COLO668 (cell line): ENCODE measurements around the gene ARL2.
"Not testable (repeated sequence)": the region's sequence is repeated elsewhere in the genome, so short reads cannot be mapped to it uniquely, and the experiment has no call there.

ENCODE experiments used
- DNase-seq: peaks from one replicate; lab custom pipeline; 2025; ENCODE audit not compliant: unreplicated experiment; lab: John Stamatoyannopoulos, UW

The ARL2 gene

DNA sequence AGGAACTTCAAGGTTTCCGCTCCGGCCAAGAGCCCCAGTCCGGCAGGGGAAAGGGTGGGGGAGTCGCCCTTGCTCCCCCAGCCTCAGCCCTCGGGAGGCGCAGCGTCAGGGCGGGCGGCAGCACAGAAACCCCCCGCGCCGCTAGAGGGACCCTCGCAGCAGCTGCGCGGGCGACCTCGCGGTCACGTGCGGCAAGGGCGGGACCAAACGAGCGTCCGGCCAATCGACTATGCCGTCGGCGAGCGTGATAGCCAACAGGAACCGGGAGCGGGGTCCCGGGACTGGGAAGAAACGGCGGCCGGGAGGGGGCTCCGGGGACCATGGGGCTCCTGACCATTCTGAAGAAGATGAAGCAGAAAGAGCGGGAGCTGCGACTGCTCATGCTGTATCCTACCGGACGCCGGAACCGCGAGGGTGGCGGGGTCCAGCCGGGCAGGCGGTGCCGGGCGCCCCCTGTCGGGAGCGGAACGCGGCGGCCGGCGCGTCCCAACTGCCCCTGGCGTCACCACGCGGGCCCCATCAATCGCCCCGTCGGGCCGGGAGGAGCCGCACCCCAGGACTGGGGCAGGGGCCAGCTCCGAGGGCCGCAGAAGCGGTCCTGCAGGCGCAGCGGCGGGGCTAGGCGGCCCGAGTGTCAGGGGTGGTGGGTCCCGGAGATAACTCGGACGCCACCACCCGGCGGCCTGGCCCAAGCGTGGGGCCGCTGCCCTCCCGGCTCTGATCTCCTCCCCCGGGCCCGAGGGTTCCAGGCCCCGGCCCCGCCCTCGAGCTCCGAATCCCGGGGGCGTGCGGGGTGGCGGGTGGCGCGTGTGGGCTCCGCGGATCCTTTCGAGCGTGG lies at the start of gene ARL2:
Gene ARL2, plus strand, starts transcription at position 273 of the 838 bp plus-strand sequence. Its CDS starts 48 bp downstream, at position 321.
- peak; percentile 91 for DNase-seq

GRCh38 chr11:64967375-64967774 lies 46.6 kb upstream of the ARL2 start:
- no peak for DNase-seq

DNA sequence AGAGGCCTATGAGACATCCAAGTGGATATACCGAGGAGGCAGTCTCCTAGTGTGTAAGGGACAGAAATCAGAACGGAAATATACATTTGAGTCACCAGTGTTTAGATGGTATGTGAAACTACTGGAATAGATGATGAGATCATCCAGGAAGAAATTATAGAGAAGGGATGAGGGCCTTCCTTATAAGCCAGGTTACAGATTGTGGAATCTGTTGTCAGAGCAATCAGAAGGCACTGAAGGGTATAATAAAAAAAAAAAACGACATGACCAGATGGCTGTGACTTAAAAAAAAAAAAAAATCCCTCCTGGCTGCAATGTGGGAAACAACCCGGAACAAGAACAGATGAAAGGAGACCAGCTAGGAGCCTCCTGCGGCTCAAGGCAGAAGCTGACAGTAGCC lies 44.8 kb upstream of the ARL2 start:
- DNase-seq, result no peak

DNA sequence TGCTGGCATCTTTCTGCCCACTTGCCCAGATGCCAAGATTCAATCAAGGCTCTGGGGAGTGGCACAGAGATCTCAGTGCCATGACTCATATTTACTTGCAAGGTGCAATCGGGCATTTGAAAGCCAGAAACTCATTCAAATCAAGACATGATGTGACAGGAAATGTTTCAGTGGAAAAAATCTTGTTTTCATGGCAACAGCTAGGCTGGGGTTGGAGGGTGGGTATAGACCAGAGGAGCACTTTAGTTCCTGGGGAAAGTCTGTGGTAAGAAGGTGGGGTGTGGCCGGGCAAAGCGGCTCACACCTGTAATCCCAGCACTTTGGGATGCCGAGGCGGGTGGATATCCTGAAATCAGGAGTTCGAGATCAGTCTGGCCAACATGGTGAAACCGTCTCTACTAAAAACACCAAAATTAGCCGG lies 43.2 kb upstream of the ARL2 start:
- no peak for DNase-seq

- peak; percentile 93 for DNase-seq
Measured at GRCh38 chr11:64971421-64972233, 42.3 kb upstream of the ARL2 start, which contains the start of gene MAJIN. Gene MAJIN, minus strand, starts transcription at chr11:64972108. Its CDS starts 12,703 bp downstream, at chr11:64959405.

DNA sequence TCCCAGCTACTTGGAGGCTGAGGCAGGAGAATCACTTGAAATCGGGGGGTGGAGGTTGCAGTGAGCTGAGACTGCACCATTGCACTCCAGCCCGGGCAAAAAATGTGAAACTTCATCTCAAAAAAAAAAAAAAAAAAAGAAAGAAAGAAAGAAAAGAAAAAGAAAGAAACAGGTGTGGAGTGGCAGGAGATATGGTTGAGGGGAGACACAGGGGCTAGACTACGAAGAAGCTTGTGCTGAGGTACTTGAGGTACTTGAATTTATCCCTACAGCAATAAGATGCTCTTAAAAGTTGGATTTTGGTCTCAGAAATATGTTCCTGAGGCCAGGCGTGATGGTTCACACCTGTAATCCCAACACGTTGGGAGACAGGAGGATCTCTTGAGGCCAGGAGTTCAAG lies 39.8 kb upstream of the ARL2 start:
- no peak for DNase-seq

DNA sequence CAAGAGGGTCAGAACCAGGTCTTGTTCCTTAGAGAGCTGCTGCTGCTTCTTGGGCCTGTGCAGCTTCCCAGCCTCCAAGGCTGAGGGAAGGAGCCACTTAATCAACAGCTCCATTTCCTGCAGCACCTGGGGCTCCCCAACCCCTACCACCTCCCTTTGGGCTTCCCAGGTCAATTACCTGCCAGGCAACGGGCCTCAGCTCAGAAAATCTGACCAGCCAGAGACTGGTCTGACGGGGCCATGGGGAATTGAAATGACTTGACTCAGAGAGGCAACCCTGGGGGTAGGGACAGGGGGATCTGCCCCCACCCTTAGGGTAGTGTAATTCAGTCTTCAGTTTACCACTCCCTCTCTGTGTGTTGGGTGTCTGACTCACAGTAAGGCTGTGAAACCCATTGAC lies 37.3 kb upstream of the ARL2 start:
- DNase-seq, result no peak

DNA sequence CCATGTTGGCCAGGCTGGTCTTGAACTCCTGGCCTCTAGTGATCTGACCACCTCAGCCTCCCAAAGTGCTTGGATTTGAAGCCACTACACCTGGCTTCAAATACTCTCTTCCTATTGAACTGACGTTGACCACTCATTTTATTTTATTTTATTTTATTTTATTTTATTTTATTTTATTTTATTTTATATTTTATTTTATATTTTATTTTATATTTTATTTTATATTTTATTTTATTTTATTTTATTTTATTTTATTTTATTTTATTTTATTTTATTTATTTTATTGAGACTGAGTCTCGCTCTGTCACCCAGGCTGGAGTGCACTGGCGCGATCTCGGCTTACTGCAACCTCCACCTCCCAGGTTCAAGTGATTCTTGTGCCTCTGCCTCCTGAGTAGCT lies 30.6 kb upstream of the ARL2 start:
- not testable (repeated sequence) for DNase-seq

DNA sequence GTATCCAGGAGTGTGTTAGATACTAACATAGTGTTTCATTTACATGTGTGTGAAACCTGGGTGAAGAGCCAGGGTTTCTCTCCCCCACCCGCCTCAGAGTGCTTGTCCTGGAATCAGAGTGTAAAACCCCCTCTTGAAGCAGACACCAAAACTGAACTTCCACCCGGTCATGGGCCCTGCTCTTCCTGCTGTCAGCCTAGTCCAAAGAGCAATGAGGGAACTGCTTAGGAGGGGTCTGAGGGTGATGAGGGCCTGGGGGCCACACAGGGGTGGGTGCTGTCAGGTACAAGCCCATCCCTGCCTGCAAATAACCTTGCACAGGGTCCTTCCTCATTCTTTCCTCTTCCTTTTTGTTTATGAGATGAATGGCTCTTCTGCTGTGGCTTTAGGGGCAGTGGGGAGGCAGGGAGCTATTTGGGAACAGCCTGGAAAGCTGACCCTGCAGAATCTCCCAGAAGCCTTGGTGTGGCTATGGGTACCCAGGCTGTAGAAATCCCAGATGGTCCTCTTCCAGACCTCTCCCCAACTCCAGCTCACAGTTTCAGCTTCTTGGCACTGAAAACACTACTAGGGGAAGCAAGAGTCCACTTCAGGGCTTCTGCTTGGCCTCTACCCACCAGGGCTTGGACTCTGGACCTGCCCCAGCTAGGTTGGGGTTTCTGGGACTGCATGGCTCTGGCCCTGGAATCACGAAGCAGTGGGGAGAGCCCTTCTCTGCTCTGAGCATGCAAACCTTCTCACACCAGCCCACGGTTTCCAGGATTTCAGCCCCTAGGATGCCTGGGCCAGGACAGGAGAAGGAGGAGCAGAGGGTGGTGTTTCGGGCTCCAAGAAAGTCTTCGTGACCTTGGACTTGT lies 25.7 kb upstream of the ARL2 start:
- no peak for DNase-seq

DNA sequence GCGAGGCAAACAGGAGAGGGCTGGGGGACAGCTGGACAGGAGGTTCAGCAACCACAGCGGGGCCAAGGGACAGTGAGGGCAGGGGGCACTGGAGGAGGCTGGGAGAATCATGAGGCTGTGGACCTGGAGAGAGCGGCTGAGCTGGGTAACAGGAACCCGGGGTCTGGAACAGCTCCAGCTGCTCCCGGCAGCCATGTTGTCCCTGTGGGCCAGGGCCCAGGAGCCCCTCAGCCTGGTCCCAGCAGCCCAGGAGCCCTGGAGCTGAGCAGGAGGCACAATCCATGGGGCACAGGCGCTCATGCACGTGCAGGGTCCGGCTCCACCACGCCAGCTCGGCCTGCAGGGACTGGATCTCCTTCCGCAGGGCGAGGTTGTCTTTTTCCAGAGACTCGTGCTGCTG lies 24.5 kb upstream of the ARL2 start:
- no peak for DNase-seq

- no peak for DNase-seq
Measured at GRCh38 chr11:64990222-64990923, 23.6 kb upstream of the ARL2 start.

GRCh38 chr11:64994318-64994717 lies 19.6 kb upstream of the ARL2 start:
- no peak for DNase-seq

DNA sequence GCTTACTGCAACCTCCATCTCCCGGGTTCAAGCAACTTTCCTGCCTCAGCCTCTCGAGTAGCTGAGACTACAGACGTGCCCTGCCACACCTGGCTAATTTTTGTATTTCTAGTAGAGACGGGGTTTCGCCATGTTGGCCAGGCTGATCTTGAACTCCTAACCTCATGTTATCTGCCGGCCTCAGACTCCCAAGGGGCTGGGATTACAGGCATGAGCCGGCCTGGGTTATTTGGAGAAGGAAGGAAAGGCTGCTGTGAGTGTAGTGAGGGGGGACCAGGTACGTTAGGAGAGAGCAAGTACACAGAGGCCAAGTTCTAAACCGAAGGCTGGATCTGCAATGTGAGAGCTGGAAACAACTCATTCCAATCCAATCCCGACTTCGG lies 17.6 kb upstream of the ARL2 start:
- DNase-seq, result no peak

DNA sequence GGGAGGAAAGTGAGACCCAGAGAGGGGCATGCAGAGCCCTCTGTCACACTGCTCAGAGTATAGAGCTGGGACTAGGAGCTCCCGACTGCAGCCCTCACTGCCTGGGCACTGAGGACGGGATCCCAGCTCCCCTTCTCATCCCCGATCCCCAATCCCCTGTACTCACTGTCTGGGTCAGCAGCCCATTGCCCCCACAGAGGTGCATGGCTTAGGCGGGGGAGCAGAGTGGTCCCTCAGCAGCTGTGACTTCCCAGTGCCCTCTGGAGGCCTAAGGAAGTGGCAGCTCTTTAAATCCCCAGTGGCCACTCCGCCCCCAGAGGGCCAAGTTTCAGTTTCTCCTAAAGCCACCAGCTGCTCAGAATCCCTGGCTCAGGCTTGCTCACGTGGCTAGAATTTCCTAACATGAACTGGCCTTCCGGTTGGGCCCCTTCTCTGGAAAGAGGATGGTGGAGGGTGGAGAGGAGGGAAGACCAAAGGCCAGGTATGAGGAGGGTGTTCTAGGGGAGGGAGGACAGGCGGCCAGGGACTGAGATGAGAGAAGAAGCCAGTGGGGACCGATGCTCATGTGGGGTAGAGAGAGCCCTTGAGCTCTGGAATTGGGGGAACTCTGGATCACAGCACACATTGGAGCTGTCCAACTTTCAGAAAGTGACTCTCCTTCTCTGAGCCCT lies 17.1 kb upstream of the ARL2 start, which contains the start of gene BATF2:
Gene BATF2, minus strand, starts transcription at position 262 of the 671 bp plus-strand sequence. Its CDS starts 57 bp downstream, at position 205.
- peak; percentile 74 for DNase-seq

GRCh38 chr11:64998141-64998540 lies 15.8 kb upstream of the ARL2 start:
- peak; percentile 18 for DNase-seq

DNA sequence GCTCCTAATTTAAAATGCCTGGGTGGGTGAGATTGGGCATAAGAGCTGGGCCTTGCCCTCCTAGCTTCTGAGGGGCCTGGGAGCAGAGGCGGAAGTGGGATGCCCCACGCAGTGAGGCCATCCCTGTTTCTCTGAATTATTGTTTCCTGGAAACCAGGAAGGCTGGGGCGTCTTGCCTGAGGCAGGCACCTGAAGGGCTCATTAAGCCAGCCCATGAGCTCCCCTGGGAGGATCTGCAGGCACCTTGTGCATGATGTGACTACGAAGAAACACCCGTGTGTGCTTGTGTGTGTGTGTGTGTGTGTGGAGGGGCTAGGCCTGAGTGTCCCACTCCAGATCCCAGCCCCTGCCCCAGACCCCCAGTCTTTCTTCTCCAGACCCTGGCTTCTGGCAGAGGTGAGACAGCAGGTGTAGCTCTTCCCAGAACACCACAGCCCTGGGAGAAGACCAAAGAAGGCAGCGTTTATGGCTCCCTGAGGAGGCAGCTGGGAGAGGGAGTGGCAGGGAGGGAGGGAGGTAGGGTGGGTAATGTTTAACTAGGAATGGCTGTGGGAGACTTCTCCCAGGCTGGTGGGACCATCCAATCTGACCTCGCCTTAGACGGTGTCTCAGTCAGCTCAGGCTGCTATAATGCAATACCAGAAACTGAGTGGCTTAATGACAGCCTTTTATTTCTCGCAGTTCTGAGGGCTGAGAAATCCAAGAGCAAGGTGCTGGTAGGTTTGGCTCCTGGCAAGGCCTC lies 15.1 kb upstream of the ARL2 start:
- peak; percentile 66 for DNase-seq

GRCh38 chr11:64999478-64999877 lies 14.5 kb upstream of the ARL2 start:
- DNase-seq, result no peak

- no peak for DNase-seq
Measured at GRCh38 chr11:65002706-65003105, 11.3 kb upstream of the ARL2 start.

DNA sequence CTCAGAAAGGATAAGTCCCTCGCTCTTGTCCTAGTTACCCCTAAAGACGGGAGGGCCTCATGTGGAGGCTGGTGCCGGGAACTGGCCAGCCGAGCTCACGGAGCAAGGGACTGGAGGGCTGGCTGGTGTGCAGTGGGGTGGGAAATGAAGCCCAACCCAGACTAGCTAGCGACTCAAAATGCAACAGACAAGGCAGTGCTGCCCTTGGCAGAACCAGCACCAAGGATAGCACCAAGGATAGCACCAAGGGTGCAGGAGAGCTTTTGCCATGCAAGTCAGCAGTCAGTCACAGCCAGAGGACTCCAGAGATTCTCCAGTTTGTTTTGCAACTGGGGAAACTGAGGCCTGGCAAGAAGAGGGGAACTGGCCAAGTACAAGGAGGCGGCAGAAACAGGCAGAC lies 10.7 kb upstream of the ARL2 start:
- no peak for DNase-seq
